Mesodermal cell (in vitro differentiated cells): Measurements from ENCODE around the gene JPH2.

Experiments
- H3K27ac ChIP-seq: 2 replicates; pipeline ENCODE4 v1.7.0; 2013; ENCODE audit warnings: mild to moderate bottlenecking, low read depth, low read length, moderate library complexity; ENCODE audit not compliant: severe bottlenecking
- H3K36me3 ChIP-seq: 2 replicates; pipeline ENCODE4 v1.7.1; 2013; ENCODE audit warnings: mild to moderate bottlenecking, low read length, moderate library complexity; ENCODE audit not compliant: control insufficient read depth, insufficient read depth
- H3K4me1 ChIP-seq: one replicate; pipeline ENCODE4 v1.7.1; 2013; ENCODE audit warnings: mild to moderate bottlenecking, low read length; ENCODE audit not compliant: insufficient read depth, control insufficient read depth, poor library complexity, severe bottlenecking
- H3K4me3 ChIP-seq: 2 replicates; pipeline ENCODE4 v1.7.0; 2013; ENCODE audit warnings: low read length, control low read depth, mild to moderate bottlenecking; ENCODE audit not compliant: insufficient read depth, poor library complexity, severe bottlenecking; ENCODE audit errors: extremely low read depth
- H3K9me3 ChIP-seq: 2 replicates; pipeline ENCODE4 v1.7.1; 2013; ENCODE audit warnings: mild to moderate bottlenecking, low read length, moderate library complexity; ENCODE audit not compliant: control insufficient read depth
- WGBS, 2 experiments: methylation state at CpG; one replicate each; pipeline ENCODE4 v1.1.5; 2013; ENCODE audit warnings: missing lambda C conversion rate in 2 of 2; ENCODE audit not compliant: insufficient coverage in 2 of 2; 5-methylcytosine and 5-hydroxymethylcytosine counted together

JPH2 gene

DNA sequence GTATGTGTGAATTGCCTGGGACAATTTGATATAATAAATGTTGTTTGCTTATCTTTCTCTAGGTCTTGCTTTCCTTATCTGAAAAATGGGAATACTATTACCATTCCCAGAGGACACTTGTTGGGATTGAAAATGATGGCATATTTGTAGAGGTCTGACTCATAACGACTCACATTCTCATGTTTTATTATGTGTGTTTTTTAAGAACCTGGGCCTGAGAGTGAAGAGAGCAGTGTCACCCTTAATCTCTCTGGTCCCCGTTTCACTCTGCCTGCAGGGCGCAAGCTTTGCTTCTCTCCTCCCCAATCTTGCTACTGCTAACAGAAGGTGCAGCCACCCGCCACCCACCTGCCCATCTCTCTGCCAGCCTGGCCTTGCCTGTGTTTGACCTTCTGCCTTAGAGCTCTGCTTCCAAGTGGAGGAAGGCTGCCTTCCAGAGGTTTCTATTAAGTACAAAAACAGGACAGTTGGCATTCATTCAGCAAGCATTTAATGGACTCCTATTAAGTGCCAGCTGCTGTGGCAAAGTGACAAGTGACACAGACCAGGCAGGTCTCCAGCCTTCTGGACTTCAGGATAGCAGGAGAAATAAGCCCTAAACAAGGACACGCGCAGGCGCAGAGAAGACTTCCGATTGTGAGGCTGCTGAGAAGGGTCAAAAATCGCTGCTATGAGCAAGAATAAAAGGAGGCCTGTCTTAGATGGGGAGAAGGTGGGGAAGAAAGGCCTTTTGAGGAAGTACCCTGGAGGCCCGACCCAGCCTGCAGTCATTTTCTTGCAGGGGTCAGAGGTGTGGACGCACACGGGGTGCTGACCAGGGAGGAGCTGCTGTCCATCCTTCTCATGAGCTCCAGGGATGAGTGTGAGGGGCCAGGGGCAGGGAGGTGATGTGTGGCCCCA is 112.5 kb downstream of the JPH2 start:
- 92 to 95% methylated on average over 8 to 11 of the region's 12 CpGs for WGBS, 2 experiments
- H3K4me3 ChIP-seq: no peak overlapping the region
- no peaks in the 10 kb centered on the region for H3K36me3 ChIP-seq
- peaks cover 12% of the 10 kb centered on the region for H3K4me1 ChIP-seq
- no peaks in the 10 kb centered on the region for H3K9me3 ChIP-seq
- H3K27ac ChIP-seq: no peak overlapping the region

- Histone ChIP-seq H3K4me1 (peaks cover 12% of the 10 kb centered on the region), H3K36me3 (no peaks in the 10 kb centered on the region), H3K9me3 (no peaks in the 10 kb centered on the region), H3K4me3 (no peak overlapping the region), H3K27ac (no peak overlapping the region)
- 68 to 85% methylated on average over 5 of the region's 6 CpGs for WGBS, 2 experiments
These were observed 113.3 kb downstream of the JPH2 start for GRCh38 chr20:44073675-44074071.

- H3K36me3 ChIP-seq: no peaks in the 10 kb centered on the region
- no peak overlapping the region for H3K27ac ChIP-seq
- no peak overlapping the region for H3K4me3 ChIP-seq
- 77 to 81% methylated on average over 14 to 16 of the region's 16 CpGs for WGBS, 2 experiments
- H3K4me1 ChIP-seq: peaks cover 12% of the 10 kb centered on the region
- H3K9me3 ChIP-seq: no peaks in the 10 kb centered on the region
These were observed 113.8 kb downstream of the JPH2 start for GRCh38 chr20:44073011-44073674.

DNA sequence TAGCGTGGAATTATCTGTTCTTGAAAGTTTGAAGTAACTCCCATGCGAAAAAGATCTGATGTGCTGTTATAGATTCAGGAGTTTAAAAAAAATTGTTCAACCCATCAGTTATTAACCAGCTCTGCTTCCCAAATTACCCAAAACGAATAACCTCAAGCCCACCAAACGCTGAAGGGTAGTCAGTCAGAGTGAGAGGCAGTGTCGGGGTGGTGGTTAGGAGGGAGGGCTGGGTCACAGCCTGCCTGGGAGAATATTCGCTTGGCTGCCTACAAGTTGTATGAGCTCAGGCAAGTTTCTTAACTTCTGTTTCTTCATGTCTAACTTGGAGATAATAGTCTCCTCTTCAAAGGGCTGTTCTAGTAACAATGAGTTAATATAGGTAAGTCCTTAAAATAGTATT is 114.6 kb downstream of the JPH2 start:
- Histone ChIP-seq H3K4me3 (no peak overlapping the region), H3K9me3 (no peaks in the 10 kb centered on the region), H3K27ac (no peak overlapping the region), H3K36me3 (no peaks in the 10 kb centered on the region), H3K4me1 (peaks cover 12% of the 10 kb centered on the region)
- WGBS, 2 experiments: 80% methylated on average over 3 of the region's 6 CpGs; no CpG with 5 or more reads in 1 of the 2 experiments

- peaks cover 12% of the 10 kb centered on the region for H3K4me1 ChIP-seq
- no peak overlapping the region for H3K4me3 ChIP-seq
- H3K9me3 ChIP-seq: no peaks in the 10 kb centered on the region
- H3K36me3 ChIP-seq: no peaks in the 10 kb centered on the region
- 80 to 89% methylated on average over 9 of the region's 11 CpGs for WGBS, 2 experiments
- no peak overlapping the region for H3K27ac ChIP-seq
These were observed 115.4 kb downstream of the JPH2 start for GRCh38 chr20:44071526-44072111.

DNA sequence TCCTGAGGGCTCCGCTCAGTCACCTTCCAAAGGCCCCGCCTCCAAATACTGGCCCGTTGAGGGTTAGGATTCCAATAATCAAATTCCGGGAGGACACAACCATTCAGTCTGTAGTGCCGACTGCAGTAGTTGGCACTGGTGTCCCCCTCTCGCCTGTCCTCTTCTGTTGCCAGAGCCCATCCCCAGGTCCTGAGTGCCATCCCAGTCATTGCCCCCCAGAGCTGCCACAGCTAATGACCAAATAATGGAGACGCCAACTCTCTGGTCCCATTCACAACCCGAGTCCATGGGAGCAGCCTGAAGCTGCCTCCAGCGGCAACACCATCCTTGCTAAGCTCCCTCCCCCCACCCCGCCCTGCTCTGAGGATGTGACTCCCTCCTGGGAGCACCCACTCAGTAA is 115.9 kb downstream of the JPH2 start:
- 93 to 94% methylated on average over 7 to 8 of the region's 10 CpGs for WGBS, 2 experiments
- no peaks in the 10 kb centered on the region for H3K9me3 ChIP-seq
- no peak overlapping the region for H3K4me3 ChIP-seq
- H3K4me1 ChIP-seq: peaks cover 12% of the 10 kb centered on the region
- no peaks in the 10 kb centered on the region for H3K36me3 ChIP-seq
- no peak overlapping the region for H3K27ac ChIP-seq

DNA sequence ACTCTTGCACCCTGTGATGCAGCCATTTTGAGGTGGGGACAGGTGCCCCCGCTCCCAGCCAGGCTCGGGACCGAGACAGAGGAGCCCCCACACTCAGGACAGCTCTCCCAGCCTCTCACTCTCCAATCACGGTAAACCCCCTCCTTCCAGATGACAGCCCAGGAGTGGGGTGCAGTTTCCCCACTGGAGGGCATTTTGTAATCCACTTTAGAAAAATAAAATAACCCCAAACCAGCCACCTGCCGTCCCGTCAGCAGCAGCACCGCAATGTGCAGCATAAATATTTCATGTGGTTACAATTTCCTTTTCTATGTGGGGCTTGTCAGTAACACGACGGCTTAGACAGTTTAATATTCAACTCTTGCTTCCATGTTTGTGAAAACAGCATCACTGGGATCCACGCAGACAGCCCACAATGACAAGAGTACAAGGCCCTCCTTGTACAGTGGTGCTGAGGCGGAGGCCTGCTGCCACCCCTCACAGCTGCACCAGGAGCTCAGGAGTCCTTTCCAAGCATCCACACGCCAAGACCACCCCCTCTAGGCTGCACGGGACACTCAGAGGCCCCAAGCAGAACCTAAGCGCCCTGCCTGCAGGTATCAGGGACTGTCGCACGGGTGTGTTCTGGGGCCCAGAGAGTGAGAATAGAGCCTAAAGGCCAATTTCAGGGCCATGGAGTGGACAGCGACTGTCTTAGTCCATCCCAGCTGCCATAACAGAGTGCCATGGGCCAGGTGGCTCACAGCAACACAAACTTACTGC is 116.7 kb downstream of the JPH2 start:
- H3K27ac ChIP-seq: no peak overlapping the region
- peaks cover 12% of the 10 kb centered on the region for H3K4me1 ChIP-seq
- no peaks in the 10 kb centered on the region for H3K9me3 ChIP-seq
- no peaks in the 10 kb centered on the region for H3K36me3 ChIP-seq
- no peak overlapping the region for H3K4me3 ChIP-seq
- WGBS, 2 experiments: 93 to 98% methylated on average over 10 to 14 of the region's 17 CpGs

GRCh38 chr20:44069203-44070011 is 117.6 kb downstream of the JPH2 start:
- Histone ChIP-seq H3K27ac (no peak overlapping the region), H3K36me3 (no peaks in the 10 kb centered on the region), H3K9me3 (no peaks in the 10 kb centered on the region), H3K4me1 (peaks cover 9% of the 10 kb centered on the region), H3K4me3 (no peak overlapping the region)
- 94% methylated on average over 11 to 13 of the region's 26 CpGs for WGBS, 2 experiments

DNA sequence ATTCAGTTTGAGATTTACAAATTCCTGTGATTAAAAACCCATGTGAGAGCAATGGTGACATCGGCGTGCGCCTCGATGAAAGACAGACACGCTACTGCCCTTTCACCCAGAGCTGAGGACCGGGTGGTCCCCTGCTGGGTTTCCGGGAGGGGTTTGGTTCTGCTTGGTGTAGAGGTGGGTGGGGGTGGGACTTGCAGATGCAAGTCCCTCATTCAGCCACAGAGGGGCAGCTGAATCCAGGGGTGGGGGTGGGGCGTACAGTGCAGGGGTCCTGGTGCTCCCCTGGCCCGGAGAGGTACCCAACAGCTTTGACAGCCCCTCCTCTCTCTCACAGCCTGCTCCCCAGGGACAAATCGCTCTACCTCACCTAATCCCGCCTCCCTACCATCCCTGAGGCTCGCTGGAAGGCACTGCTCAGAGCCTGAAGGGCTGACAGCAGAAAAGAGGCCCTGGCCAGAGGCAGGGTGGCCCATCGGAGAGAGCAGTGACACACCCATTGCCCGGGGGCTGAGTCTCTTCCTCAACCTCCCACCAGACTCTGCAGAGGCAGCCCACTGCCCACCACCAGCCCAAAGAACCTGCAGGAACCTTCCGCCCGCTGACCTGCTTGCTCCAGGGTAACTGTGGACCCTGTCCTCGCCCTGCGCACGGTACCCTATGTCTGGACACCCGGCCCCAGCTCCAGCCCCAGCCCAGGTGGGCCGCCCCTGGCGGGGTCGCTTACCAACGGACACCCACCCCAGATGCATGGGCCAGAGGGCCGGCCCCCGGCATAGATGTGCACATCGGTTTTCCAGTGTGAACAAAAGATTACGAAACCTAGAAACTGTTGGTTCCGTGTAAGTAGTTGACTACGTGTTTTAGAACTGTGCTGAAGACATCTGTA is 118.4 kb downstream of the JPH2 start:
- H3K27ac ChIP-seq: no peak overlapping the region
- no peaks in the 10 kb centered on the region for H3K36me3 ChIP-seq
- peaks cover 4% of the 10 kb centered on the region for H3K4me1 ChIP-seq
- 93 to 97% methylated on average over 10 to 18 of the region's 30 CpGs for WGBS, 2 experiments
- H3K4me3 ChIP-seq: no peak overlapping the region
- H3K9me3 ChIP-seq: no peaks in the 10 kb centered on the region
